GM12878 (cell line): ENCODE results near the gene BIRC5. TPM values are rescaled to one million over a fixed set of nuclear protein-coding genes. Genes with fewer than 3 reads are reported as not detected.

ENCODE experiments used
- ATAC-seq: fragments of 200-7000 bp; cut with Tn5 transposase; 3 replicates; pipeline ENCODE4 v1.9.1; 2020; ENCODE audit warnings: mild to moderate bottlenecking, moderate library complexity
- BruUV-seq: library from RNA; stranded (reverse); fragments of 400-500 nt; replicated peaks from 2 replicates; lab custom pipeline; 2021; lab: Mats Ljungman, UMichigan
- CTCF ChIA-PET: fragments of 300-600 bp; sonication (Branson Sonifier 250); formaldehyde crosslinking; extraction: SDS; loops from one replicate; lab custom pipeline; 2021; ENCODE audit warnings: inconsistent platforms; lab: Yijun Ruan, JAX
- POLR2A ChIA-PET: fragments of 350-600 bp; formaldehyde crosslinking; extraction: SDS; loops from one replicate; lab custom pipeline; 2021; ENCODE audit warnings: inconsistent platforms; lab: Charles Lee
- RAD21 ChIA-PET: fragments of 300-600 bp; sonication (Branson Sonifier 250); formaldehyde crosslinking; loops from one replicate; lab custom pipeline; 2023; ENCODE audit warnings: antibody characterized with exemption; ENCODE audit not compliant: unreplicated experiment; lab: Charles Lee
- SMC1A ChIA-PET: fragments of 300-600 bp; sonication (Branson Sonifier 250); formaldehyde crosslinking; loops from one replicate; lab custom pipeline; 2023; ENCODE audit not compliant: unreplicated experiment, uncharacterized antibody; lab: Charles Lee
- DNase-seq: peaks from one replicate; pipeline ENCODE4 v3.0.0-alpha.2; 2011; ENCODE audit warnings: low read depth, low spot score
- FAIRE-seq: peaks from 3 replicates; lab custom pipeline; 2011; peaks lifted over from hg19 to GRCh38; lab: Jason Lieb, UNC
- H2AFZ ChIP-seq: 2 replicates; pipeline ENCODE4 v1.6.0; 2011; ENCODE audit warnings: low read depth, low read length, control low read depth; ENCODE audit not compliant: control insufficient read depth
- H3K27ac ChIP-seq: 2 replicates; pipeline ENCODE4 v1.5.1; 2011; ENCODE audit warnings: control low read depth; ENCODE audit not compliant: control insufficient read depth, insufficient read depth
- H3K27me3 ChIP-seq, 2 experiments: replicated peaks in 1 of 2; 2 replicates each; pipeline versions ENCODE4 v1.6.0 to v1.6.1; 2011; ENCODE audit warnings: low read length in 1 of 2; ENCODE audit not compliant: control insufficient read depth in 2 of 2, insufficient read depth in 2 of 2
- H3K36me3 ChIP-seq, 2 experiments: 2 replicates each; pipeline ENCODE4 v1.5.1; 2011; ENCODE audit warnings: low read length in 1 of 2; ENCODE audit not compliant: control insufficient read depth in 2 of 2, insufficient read depth in 2 of 2
- H3K4me1 ChIP-seq: 2 replicates; pipeline ENCODE4 v1.6.1; 2011; ENCODE audit warnings: mild to moderate bottlenecking, low read length, moderate library complexity, mixed read lengths; ENCODE audit not compliant: control insufficient read depth, insufficient read depth
- H3K4me2 ChIP-seq: 2 replicates; pipeline ENCODE4 v1.6.0; 2011; ENCODE audit warnings: control low read depth; ENCODE audit not compliant: control insufficient read depth, insufficient read depth
- H3K4me3 ChIP-seq: fragments of 200-600 bp; sonication (generic); 2 replicates; pipeline ENCODE4 v1.5.1; 2016
- H3K79me2 ChIP-seq: 2 replicates; pipeline ENCODE4 v1.6.0; 2011; ENCODE audit warnings: low read length; ENCODE audit not compliant: control insufficient read depth, insufficient read depth
- H3K9ac ChIP-seq: 2 replicates; pipeline ENCODE4 v1.8.0; 2011; ENCODE audit warnings: low read length, control low read depth, mixed read lengths; ENCODE audit not compliant: control insufficient read depth, insufficient read depth
- H3K9me3 ChIP-seq: replicated peaks from 3 replicates; pipeline ENCODE4 v1.5.1; 2011; ENCODE audit warnings: mild to moderate bottlenecking, low read length; ENCODE audit not compliant: control insufficient read depth, insufficient read depth
- H4K20me1 ChIP-seq: 2 replicates; pipeline ENCODE4 v1.6.0; 2011; ENCODE audit not compliant: control insufficient read depth, insufficient read depth
- BCL3 ChIP-seq: IDR thresholded peaks from 2 replicates; pipeline ENCODE4 v1.6.1; 2011; ENCODE audit warnings: borderline replicate concordance, low read depth, mild to moderate bottlenecking, moderate library complexity, low read length; ENCODE audit not compliant: insufficient read depth, poor library complexity, severe bottlenecking
- BMI1 ChIP-seq: fragments of 450-650 bp; IDR thresholded peaks from 2 replicates; pipeline ENCODE4 v1.6.1; 2016; ENCODE audit warnings: mild to moderate bottlenecking, moderate library complexity, borderline replicate concordance
- HDGF ChIP-seq: fragments of 450-650 bp; IDR thresholded peaks from 2 replicates; pipeline ENCODE4 v1.6.1; 2016; ENCODE audit warnings: antibody characterized with exemption
- IRF3 ChIP-seq: fragments of 450-650 bp; IDR thresholded peaks from 2 replicates; pipeline ENCODE4 v1.6.1; 2014; ENCODE audit warnings: mild to moderate bottlenecking
- PAX8 ChIP-seq: fragments of 450-650 bp; IDR thresholded peaks from 2 replicates; pipeline ENCODE4 v1.6.1; 2017; ENCODE audit warnings: mild to moderate bottlenecking, moderate library complexity
- TBL1XR1 ChIP-seq: IDR thresholded peaks from 2 replicates; pipeline ENCODE4 v1.6.1; 2012; ENCODE audit warnings: low read depth, low read length, improper control_type of control experiment
- ZNF384 ChIP-seq: IDR thresholded peaks from 2 replicates; pipeline ENCODE4 v1.6.1; 2012; ENCODE audit warnings: low read depth, mild to moderate bottlenecking, low read length, improper control_type of control experiment, borderline replicate concordance
- WGBS: methylation state at CpG from one replicate; pipeline ENCODE4 v1.1.6; 2016; ENCODE audit warnings: low lambda C conversion rate; ENCODE audit not compliant: insufficient replicate concordance, insufficient coverage; ENCODE audit errors: missing lambda C conversion rate; 5-methylcytosine and 5-hydroxymethylcytosine counted together
- in situ Hi-C: fragments of 300-500 bp; cut with MboI; formaldehyde crosslinking; loops from 9 replicates; pipeline ENCODE4 v1.14.3; 2018; ENCODE audit warnings: mixed read lengths
- intact Hi-C: fragments of 100-400 bp; cut with micrococcal nuclease; formaldehyde crosslinking; loops from one replicate; pipeline ENCODE4 v1.14.2; 2022; ENCODE audit not compliant: unreplicated experiment
- polyA plus RNA-seq, 11 experiments: library from polyadenylated mRNA; depleted of rRNA in 4 of 11; unstranded in 6 of 11; stranded (reverse) in 5 of 11; fragments of >200 nt; fragmentation: Nextera tagmentation in 4 of 11; fragmentation: Illumina TruSeq in 1 of 11; extraction: Ambion mirVana in 4 of 11; extraction: Trizol in 1 of 11; gene quantifications; 1 replicate in 1 of 11; 2 replicates in 10 of 11; pipeline versions ENCODE4 v1.2.1 to v1.2.3, GENCODE V29; 2011 to 2016; ENCODE audit warnings: inconsistent platforms in 2 of 11, missing spikeins in 2 of 11, low read depth in 1 of 11
- total RNA-seq, 4 experiments: library from RNA; depleted of rRNA in 3 of 4; stranded (reverse); fragments of >200 nt in 3 of 4; fragmentation: Illumina TruSeq in 1 of 4; extraction: Trizol in 1 of 4; gene quantifications; 2 replicates each; pipeline versions ENCODE4 v1.2.1 to v1.2.3, GENCODE V29; 2013 to 2021

The BIRC5 gene
- total and polyA plus RNA-seq, 10 of the 15 experiments (the other 5 are each of a cell fraction or from before 2014, with no cell fraction given), result 41.0 to 175 (median 90.8) TPM

GRCh38 chr17:78247304-78247703, 33.3 kb downstream of the BIRC5 start:
- in situ Hi-C loops, result no loop called here
- intact Hi-C loops, result no loop called here
- Histone ChIP-seq H3K4me3 (no peak overlapping the region), H3K9ac (no peak overlapping the region), H3K4me2 (no peak overlapping the region), H3K27ac (no peak overlapping the region), H3K4me1 (peaks cover 26% of the 10 kb centered on the region), H3K9me3 (no peaks in the 10 kb centered on the region), H3K79me2 (no peaks in the 10 kb centered on the region), H2AFZ (no peak overlapping the region), H3K27me3 (no peaks in the 10 kb centered on the region; a peak in 1 of 4 replicates), H3K36me3 (no peaks in the 10 kb centered on the region), H4K20me1 (no peaks in the 10 kb centered on the region)
- RAD21 ChIA-PET, result no interaction called here
- POLR2A ChIA-PET, result no interaction called here
- no TSS peak for BruUV-seq
- SMC1A ChIA-PET, result interaction anchor here (1.1 kb wide), 1 partner anchor 228 kb away, joined by 3 read pairs; no protein-coding TSS in a partner anchor
- DNase-seq, result no peak
- CTCF ChIA-PET, result interaction anchor here (1.2 to 1.5 kb wide), 2 partner anchors 8 to 228 kb away, joined by 3 to 6 read pairs; no protein-coding TSS in a partner anchor
- no peak for TF ChIP-seq HDGF
- no peak for TF ChIP-seq IRF3
- TF ChIP-seq BMI1, result no peak
- TF ChIP-seq ZNF384, result no peak
- TF ChIP-seq BCL3, result no peak
- TF ChIP-seq TBL1XR1, result no peak
- TF ChIP-seq PAX8, result no peak
- no peak for FAIRE-seq
- WGBS, result 63% methylated on average over 8 of the region's 8 CpGs
- no peak for ATAC-seq
